ENCODE measurements around the gene LYZL6.
"Not testable (repeated sequence)": the region's sequence is repeated elsewhere in the genome, so short reads cannot be mapped to it uniquely, and the experiment has no call there.

DNA sequence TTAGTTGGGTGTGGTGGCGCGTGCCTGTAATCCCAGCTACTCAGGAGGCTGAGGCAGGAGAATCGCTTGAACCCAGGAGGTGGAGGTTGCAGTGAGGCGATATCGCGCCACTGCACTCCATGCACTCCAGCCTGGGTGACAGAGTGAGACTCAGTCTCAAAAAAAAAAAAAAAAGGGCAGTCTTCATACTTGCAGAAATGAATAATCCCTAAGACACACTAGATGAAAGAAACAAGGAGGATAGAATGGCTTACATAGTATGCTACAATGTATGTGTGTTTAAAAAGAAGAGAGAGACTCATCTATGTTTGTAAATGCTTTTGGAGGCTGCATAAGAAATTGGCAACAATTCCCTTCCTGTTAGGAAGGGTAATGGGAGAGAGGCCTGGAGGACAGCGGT lies 45.7 kb downstream of the LYZL6 start:
- TF ChIP-seq, protein P1, sequence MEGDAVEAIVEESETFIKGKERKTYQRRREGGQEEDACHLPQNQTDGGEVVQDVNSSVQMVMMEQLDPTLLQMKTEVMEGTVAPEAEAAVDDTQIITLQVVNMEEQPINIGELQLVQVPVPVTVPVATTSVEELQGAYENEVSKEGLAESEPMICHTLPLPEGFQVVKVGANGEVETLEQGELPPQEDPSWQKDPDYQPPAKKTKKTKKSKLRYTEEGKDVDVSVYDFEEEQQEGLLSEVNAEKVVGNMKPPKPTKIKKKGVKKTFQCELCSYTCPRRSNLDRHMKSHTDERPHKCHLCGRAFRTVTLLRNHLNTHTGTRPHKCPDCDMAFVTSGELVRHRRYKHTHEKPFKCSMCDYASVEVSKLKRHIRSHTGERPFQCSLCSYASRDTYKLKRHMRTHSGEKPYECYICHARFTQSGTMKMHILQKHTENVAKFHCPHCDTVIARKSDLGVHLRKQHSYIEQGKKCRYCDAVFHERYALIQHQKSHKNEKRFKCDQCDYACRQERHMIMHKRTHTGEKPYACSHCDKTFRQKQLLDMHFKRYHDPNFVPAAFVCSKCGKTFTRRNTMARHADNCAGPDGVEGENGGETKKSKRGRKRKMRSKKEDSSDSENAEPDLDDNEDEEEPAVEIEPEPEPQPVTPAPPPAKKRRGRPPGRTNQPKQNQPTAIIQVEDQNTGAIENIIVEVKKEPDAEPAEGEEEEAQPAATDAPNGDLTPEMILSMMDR (IDR thresholded peaks at IDR 0.05; ENCODE audit: low read depth, low read length, poor library complexity, severe bottlenecking): not testable (repeated sequence)
- not testable (repeated sequence) for TF ChIP-seq EZH2phosphoT487 (IDR thresholded peaks at IDR 0.05; ENCODE audit: borderline replicate concordance, low read length)

Measured in DOHH2 (cell line).